Dendritic cell treated with granulocyte-macrophage colony-stimulating factor and Interleukin-4, amounts not matched to agents 40 ng/mL and 50 ng/mL, for 4 days (primary cell): ENCODE measurements around the gene NKX2-8.

Experiments
- H3K27ac Mint-ChIP-seq: one replicate; pipeline ENCODE4 v1.8.0; 2022; ENCODE audit warnings: mild to moderate bottlenecking, mixed read lengths
- H3K27me3 Mint-ChIP-seq: one replicate; pipeline ENCODE4 v1.8.0; 2022; ENCODE audit warnings: mild to moderate bottlenecking, mixed read lengths
- H3K36me3 Mint-ChIP-seq: one replicate; pipeline ENCODE4 v1.8.0; 2022; ENCODE audit warnings: low read depth, mixed read lengths
- H3K4me1 Mint-ChIP-seq: one replicate; pipeline ENCODE4 v1.8.0; 2022; ENCODE audit warnings: low read depth, mixed read lengths
- H3K4me3 Mint-ChIP-seq: one replicate; pipeline ENCODE4 v1.8.0; 2022; ENCODE audit warnings: mild to moderate bottlenecking, moderate library complexity, mixed read lengths
- H3K9me3 Mint-ChIP-seq: one replicate; pipeline ENCODE4 v1.8.0; 2022; ENCODE audit warnings: mixed read lengths
- intact Hi-C: fragments of 100-400 bp; cut with micrococcal nuclease; formaldehyde crosslinking; loops from one replicate; pipeline ENCODE4 v1.15.0; 2022

Gene NKX2-8

GRCh38 chr14:36582011-36582873 lies at the start of gene NKX2-8:
Gene NKX2-8, minus strand, starts transcription at chr14:36582614. Its CDS starts 225 bp downstream, at chr14:36582389.
- intact Hi-C loops, result no loop called here
- no peaks in the 10 kb centered on the region for H3K36me3 Mint-ChIP-seq
- H3K4me3 Mint-ChIP-seq, result no peak within 1 kb of the TSS
- no peaks in the 10 kb centered on the region for H3K9me3 Mint-ChIP-seq
- no peaks in the 10 kb centered on the region for H3K4me1 Mint-ChIP-seq
- peaks cover 82% of the 10 kb centered on the region for H3K27me3 Mint-ChIP-seq
- no peak within 1 kb of the TSS for H3K27ac Mint-ChIP-seq

DNA sequence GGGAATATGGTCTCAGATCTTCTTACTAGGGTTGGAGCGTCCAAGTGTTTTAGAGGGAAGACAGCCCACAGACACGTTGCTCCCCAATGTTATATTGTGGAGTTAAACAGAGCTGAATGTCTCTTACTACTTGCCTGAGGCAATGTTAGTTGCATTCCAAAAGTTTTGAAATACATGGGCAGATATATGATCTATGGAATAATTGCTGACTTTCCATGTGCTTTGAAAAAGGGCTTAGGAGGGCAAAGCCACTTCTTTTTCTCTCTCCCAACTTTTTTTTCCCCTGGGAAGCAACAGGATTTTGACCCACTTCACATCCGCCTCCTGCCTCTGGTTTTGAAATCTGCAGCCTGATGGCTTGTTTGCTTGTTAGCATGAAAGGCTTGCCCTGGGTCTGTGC lies 45.6 kb upstream of the NKX2-8 start:
- H3K27me3 Mint-ChIP-seq, result peaks cover 2% of the 10 kb centered on the region
- H3K4me1 Mint-ChIP-seq, result no peaks in the 10 kb centered on the region
- no peak overlapping the region for H3K27ac Mint-ChIP-seq

DNA sequence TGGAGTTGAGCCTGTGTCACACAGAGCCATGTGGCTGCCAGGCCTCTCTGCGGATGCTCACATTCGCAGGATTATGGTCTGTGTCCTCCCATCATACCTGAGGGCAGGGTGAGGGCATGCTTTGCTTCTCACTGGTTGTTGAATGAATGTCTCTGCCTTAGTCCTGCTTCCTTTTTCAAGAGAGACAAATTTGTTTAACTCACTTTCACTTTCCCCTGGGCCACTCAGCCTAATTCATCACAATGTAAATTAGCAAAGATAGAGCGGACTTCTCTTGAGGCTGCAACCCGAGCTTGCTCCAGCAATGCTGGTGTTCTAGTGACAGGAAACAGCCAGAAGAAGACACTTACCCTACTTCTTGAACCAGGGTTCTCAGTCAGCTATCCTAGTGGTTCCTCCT lies 43.7 kb upstream of the NKX2-8 start:
- no peak overlapping the region for H3K27ac Mint-ChIP-seq
- intact Hi-C loops, result no loop called here
- H3K4me3 Mint-ChIP-seq, result no peak overlapping the region
- no peaks in the 10 kb centered on the region for H3K36me3 Mint-ChIP-seq
- no peaks in the 10 kb centered on the region for H3K9me3 Mint-ChIP-seq
- no peaks in the 10 kb centered on the region for H3K4me1 Mint-ChIP-seq
- H3K27me3 Mint-ChIP-seq, result peaks cover 2% of the 10 kb centered on the region

More for the DNA sequence above, 45.6 kb upstream of the NKX2-8 start:
- Mint-ChIP-seq H3K9me3 (no peaks in the 10 kb centered on the region), H3K36me3 (no peaks in the 10 kb centered on the region), H3K4me3 (no peak overlapping the region)
- intact Hi-C loops, result no loop called here

DNA sequence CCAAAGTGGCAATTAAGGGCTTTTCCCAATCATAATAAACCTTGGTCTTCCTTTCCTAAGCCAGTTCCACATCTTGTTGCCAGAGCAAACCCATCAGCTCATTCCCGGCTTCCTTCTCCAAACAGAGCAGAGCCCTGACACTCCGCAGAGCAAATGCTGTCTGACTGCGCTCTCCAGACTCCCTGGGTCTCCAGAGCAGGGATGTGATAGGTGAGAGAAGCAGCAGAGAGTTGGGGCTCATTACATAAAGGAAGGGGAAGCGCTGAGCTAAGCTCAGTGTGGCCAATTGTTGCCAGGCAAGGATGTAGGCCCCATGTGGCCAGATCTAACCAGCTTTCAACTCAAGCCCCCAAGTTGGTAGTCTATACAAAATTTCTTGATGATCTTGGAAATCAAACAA lies 43.0 kb upstream of the NKX2-8 start:
- no peaks in the 10 kb centered on the region for H3K36me3 Mint-ChIP-seq
- intact Hi-C loops, result no loop called here
- no peak overlapping the region for H3K27ac Mint-ChIP-seq
- no peak overlapping the region for H3K4me3 Mint-ChIP-seq
- H3K4me1 Mint-ChIP-seq, result no peaks in the 10 kb centered on the region
- peaks cover 2% of the 10 kb centered on the region for H3K27me3 Mint-ChIP-seq
- H3K9me3 Mint-ChIP-seq, result no peaks in the 10 kb centered on the region

- intact Hi-C loops, result no loop called here
- H3K36me3 Mint-ChIP-seq, result no peaks in the 10 kb centered on the region
These were observed 42.6 kb upstream of the NKX2-8 start for GRCh38 chr14:36625014-36625413.

DNA sequence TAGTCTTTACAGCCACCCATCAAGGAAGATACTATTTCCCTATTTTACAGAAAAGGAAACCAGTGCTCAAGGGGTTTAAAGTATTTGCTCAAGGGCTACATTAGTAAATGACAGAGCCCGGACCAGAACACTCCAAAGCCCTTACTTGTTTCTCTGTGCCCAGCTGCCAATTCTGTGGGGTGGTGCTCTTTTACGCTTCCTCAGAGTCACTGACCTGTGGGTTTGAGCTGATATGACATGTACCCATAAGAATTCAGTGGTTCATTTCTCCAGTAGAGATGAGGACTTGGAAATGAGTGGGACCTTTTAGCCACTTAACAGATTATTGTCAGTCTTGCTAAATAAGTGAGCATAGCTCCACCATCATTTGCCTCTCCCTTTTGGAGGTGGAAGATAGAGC lies 37.4 kb upstream of the NKX2-8 start:
- Mint-ChIP-seq H3K27me3 (no peaks in the 10 kb centered on the region), H3K4me1 (no peaks in the 10 kb centered on the region), H3K9me3 (no peaks in the 10 kb centered on the region), H3K4me3 (no peak overlapping the region), H3K36me3 (no peaks in the 10 kb centered on the region), H3K27ac (no peak overlapping the region)
- intact Hi-C loops, result no loop called here

More at GRCh38 chr14:36625014-36625413, 42.6 kb upstream of the NKX2-8 start:
- no peaks in the 10 kb centered on the region for H3K4me1 Mint-ChIP-seq
- H3K27ac Mint-ChIP-seq, result no peak overlapping the region
- peaks cover 2% of the 10 kb centered on the region for H3K27me3 Mint-ChIP-seq
- no peak overlapping the region for H3K4me3 Mint-ChIP-seq
- no peaks in the 10 kb centered on the region for H3K9me3 Mint-ChIP-seq

DNA sequence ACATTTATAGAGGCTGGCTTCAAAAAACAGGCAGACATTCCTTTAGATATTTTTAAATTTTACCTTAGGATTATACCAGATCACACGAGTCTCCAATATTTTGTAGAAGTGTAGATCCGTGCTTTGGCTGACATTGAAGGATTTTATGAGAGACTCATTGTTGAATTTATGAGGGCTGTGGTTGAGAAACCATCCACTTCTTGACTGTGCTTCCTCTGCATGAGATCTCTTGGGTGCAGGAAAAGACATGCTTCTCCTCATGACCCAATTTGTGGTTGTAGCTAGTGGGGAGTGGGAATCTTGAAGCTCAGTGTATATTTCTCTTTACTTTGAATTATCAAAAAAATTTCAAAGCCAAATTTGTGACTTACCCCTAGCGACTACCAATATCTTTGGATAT lies 36.7 kb upstream of the NKX2-8 start:
- Mint-ChIP-seq H3K4me1 (no peaks in the 10 kb centered on the region), H3K27ac (no peak overlapping the region), H3K36me3 (no peaks in the 10 kb centered on the region), H3K4me3 (no peak overlapping the region), H3K27me3 (no peaks in the 10 kb centered on the region), H3K9me3 (no peaks in the 10 kb centered on the region)
- intact Hi-C loops, result no loop called here

DNA sequence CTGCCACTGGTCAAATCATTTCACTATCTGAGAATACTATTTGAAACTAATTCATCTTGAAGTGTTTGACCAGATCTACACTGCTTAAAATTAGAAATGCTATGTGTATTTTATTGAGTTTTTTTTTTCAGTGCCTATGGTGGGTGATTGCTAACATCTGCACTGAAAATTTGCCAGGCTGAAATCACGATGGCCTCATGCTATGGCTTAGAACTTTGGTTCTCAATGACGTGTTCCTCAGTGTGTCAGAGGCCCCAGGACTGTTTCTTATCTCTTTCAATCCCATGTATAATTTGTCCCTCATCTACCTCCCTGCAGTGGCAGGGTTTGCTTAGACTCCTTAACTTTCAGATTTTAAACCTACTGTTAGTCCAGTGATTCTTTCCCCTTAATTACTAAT lies 36.2 kb upstream of the NKX2-8 start:
- Mint-ChIP-seq H3K4me1 (no peaks in the 10 kb centered on the region), H3K27me3 (no peaks in the 10 kb centered on the region), H3K36me3 (no peaks in the 10 kb centered on the region), H3K27ac (no peak overlapping the region), H3K4me3 (no peak overlapping the region), H3K9me3 (no peaks in the 10 kb centered on the region)
- intact Hi-C loops, result no loop called here

- Mint-ChIP-seq H3K4me1 (no peaks in the 10 kb centered on the region), H3K27ac (no peak overlapping the region), H3K4me3 (no peak overlapping the region), H3K9me3 (no peaks in the 10 kb centered on the region), H3K27me3 (no peaks in the 10 kb centered on the region), H3K36me3 (no peaks in the 10 kb centered on the region)
- intact Hi-C loops, result no loop called here
These were observed 35.4 kb upstream of the NKX2-8 start for GRCh38 chr14:36617824-36618223.

DNA sequence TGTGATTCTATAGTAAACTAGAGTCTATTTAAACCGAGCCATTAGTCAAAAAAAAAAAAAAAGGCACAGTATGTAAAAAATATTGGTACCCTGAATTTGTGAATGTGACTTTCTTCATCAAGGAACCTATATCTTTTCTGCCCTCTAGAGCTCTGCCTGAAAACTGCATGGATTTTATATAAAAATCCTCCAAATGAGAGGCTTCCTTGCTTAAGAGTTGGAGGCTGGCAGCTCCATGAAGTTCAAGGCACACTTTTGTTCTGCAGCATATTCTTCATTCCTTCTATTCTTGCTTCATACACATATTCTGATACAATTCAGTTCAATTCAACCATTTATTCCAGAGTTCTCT lies 23.1 kb upstream of the NKX2-8 start:
- H3K4me1 Mint-ChIP-seq, result no peaks in the 10 kb centered on the region
- peaks cover 8% of the 10 kb centered on the region for H3K27me3 Mint-ChIP-seq
- intact Hi-C loops, result loop anchor here (10.0 kb wide), 1 partner anchor 721 kb away; no protein-coding TSS in a partner anchor
- no peak overlapping the region for H3K4me3 Mint-ChIP-seq
- H3K36me3 Mint-ChIP-seq, result no peaks in the 10 kb centered on the region
- H3K27ac Mint-ChIP-seq, result no peak overlapping the region
- H3K9me3 Mint-ChIP-seq, result no peaks in the 10 kb centered on the region

DNA sequence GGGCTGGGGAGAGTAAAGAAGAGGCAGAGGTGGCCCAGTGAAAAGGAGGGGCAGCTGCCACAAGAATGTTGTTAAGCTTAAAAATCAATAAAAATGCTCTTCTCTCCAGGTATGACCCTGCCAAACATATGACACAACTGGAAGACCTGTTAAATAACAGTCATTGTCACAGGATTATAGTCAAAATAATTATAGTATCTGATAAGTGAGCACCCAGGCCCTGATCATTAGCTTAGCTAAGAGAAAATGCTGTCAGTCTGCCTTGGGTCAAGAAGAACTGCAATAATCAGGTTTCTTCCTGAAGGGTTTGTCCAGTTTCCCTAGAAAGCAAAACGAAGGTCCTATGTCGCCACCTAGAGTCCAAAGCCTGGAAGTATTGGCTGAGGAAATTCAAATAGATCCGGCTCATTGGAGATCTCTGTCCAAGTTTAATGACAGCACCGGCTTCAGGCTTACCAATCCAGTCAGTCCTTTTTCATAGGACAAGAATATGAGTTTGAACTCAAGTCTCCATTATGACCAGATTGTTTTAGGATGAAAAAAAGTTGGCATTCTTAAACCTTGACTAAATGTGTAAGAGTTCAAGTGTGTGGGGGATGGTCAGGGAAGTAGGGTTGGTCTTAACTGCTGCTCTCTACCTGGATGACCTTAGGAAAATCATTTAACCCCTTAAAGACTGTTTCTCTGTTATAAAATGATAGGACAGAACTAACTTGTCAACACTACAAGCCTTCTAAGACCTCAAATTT lies 22.5 kb upstream of the NKX2-8 start:
- H3K27ac Mint-ChIP-seq, result no peak overlapping the region
- intact Hi-C loops, result loop anchor here (10.0 kb wide), 1 partner anchor 720 kb away; no protein-coding TSS in a partner anchor
- peaks cover 12% of the 10 kb centered on the region for H3K27me3 Mint-ChIP-seq
- H3K36me3 Mint-ChIP-seq, result no peaks in the 10 kb centered on the region
- H3K9me3 Mint-ChIP-seq, result no peaks in the 10 kb centered on the region
- H3K4me3 Mint-ChIP-seq, result no peak overlapping the region
- H3K4me1 Mint-ChIP-seq, result no peaks in the 10 kb centered on the region

DNA sequence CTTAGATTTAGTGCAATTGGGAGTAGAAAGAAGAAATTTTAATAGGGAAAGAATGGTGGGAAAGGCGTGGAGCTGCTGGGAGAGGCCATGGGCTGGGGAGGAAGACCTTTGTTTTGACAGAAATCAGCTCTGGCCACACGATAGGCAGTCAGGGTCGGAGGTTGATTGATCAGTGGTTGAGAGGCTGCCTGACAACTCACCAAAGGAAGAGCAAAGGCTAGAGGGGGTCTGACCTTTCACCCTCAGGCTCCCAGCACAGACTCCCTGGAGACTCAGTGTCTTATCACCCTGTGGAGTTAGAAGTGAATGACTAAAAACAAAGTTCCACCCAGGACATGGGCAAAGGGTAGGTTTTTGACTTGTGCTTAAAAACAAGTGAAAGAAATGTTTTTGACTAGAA lies 18.0 kb upstream of the NKX2-8 start:
- Mint-ChIP-seq H3K9me3 (no peaks in the 10 kb centered on the region), H3K27me3 (peaks cover 17% of the 10 kb centered on the region), H3K4me3 (no peak overlapping the region), H3K36me3 (no peaks in the 10 kb centered on the region), H3K4me1 (no peaks in the 10 kb centered on the region), H3K27ac (no peak overlapping the region)
- intact Hi-C loops, result loop anchor here (10.0 kb wide), 1 partner anchor 716 kb away; no protein-coding TSS in a partner anchor

DNA sequence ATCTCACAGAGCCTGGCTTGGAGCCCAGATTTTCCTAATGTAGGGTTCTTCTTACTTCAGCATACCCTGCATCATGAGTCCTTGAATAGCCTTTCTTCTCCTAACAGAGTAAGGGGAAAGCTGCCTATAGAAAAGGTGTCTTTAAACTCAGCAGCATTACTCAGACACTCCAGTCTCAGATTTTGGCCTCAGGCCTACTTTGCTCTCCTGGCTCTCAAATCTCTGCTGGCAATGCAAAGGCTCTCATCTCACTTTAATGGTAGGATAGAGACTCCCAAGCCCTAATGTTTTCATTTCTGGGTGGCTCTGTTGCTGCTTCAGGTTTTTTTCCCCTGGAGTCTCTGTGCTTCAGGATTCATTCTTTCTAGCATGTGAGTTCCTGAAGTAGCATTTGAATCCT lies 9.1 kb upstream of the NKX2-8 start:
- intact Hi-C loops, result no loop called here
- no peaks in the 10 kb centered on the region for H3K9me3 Mint-ChIP-seq
- H3K27ac Mint-ChIP-seq, result no peak overlapping the region
- no peak overlapping the region for H3K4me3 Mint-ChIP-seq
- H3K27me3 Mint-ChIP-seq, result peaks cover 42% of the 10 kb centered on the region
- H3K4me1 Mint-ChIP-seq, result no peaks in the 10 kb centered on the region
- no peaks in the 10 kb centered on the region for H3K36me3 Mint-ChIP-seq

DNA sequence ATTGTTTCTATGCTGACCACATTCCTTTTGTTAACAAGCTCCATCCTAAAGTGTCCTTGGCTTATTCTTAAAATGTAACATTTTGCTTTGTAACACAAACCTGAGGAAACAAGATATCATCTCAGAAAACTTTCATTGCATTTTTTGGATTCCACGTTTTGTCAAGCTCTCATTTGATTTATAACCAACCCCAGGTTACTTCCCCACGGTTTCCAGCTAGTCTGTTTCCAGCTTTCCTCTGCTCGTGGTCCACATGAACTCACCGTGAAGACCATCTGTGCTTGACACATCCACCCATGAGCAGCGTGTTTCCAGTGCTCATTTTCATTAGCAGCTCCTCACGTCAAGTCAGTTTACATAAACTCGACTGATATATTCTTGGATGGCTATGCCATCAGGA lies 6.4 kb upstream of the NKX2-8 start:
- H3K27ac Mint-ChIP-seq, result no peak overlapping the region
- H3K4me1 Mint-ChIP-seq, result no peaks in the 10 kb centered on the region
- H3K9me3 Mint-ChIP-seq, result no peaks in the 10 kb centered on the region
- H3K27me3 Mint-ChIP-seq, result peaks cover 60% of the 10 kb centered on the region
- H3K4me3 Mint-ChIP-seq, result no peak overlapping the region
- intact Hi-C loops, result no loop called here
- no peaks in the 10 kb centered on the region for H3K36me3 Mint-ChIP-seq
